HepG2 (cell line): ENCODE data around the gene SFXN5. TPM values are rescaled to one million over a fixed set of nuclear protein-coding genes. Genes with fewer than 3 reads are reported as not detected.

Source experiments
- ADNP ChIP-seq: sonication (generic); formaldehyde crosslinking; IDR thresholded peaks from 2 replicates; pipeline ENCODE4 v1.4.0; 2020; ENCODE audit warnings: missing genetic modification reagents
- AGO1 ChIP-seq: fragments of 200-400 bp; formaldehyde crosslinking; IDR thresholded peaks from 2 replicates; pipeline ENCODE4 v1.6.1; 2017; ENCODE audit warnings: mild to moderate bottlenecking, low read depth, low read length, moderate library complexity; ENCODE audit not compliant: poor library complexity, severe bottlenecking
- ATF7 ChIP-seq, 2 experiments: fragments of 450-650 bp in 1 of 2; sonication (generic) in 1 of 2; formaldehyde crosslinking in 1 of 2; IDR thresholded peaks; 2 replicates each; pipeline versions ENCODE4 v1.4.0 to v1.6.1; 2016 to 2020; ENCODE audit warnings: antibody characterized with exemption in 1 of 2, mild to moderate bottlenecking in 1 of 2, missing genetic modification reagents in 1 of 2
- CAMTA2 ChIP-seq: sonication (generic); formaldehyde crosslinking; IDR thresholded peaks from 2 replicates; pipeline ENCODE4 v1.4.0; 2020; ENCODE audit warnings: mild to moderate bottlenecking, missing genetic modification reagents, borderline replicate concordance
- DNMT1 ChIP-seq: sonication (generic); formaldehyde crosslinking; IDR thresholded peaks from 2 replicates; pipeline ENCODE4 v1.5.1; 2020; ENCODE audit warnings: mild to moderate bottlenecking, missing genetic modification reagents
- EZH2 ChIP-seq: conservative IDR thresholded peaks from 2 replicates; pipeline ENCODE4 v1.6.1; 2012; ENCODE audit warnings: mild to moderate bottlenecking, low read depth, low read length, moderate library complexity
- FOSL1 ChIP-seq: sonication (generic); formaldehyde crosslinking; IDR thresholded peaks from 2 replicates; pipeline ENCODE4 v1.9.0; 2021; ENCODE audit warnings: missing genetic modification reagents, borderline replicate concordance
- MBNL3 ChIP-seq: fragments of 250-450 bp; sonication (Bioruptor Pico); conservative IDR thresholded peaks from 2 replicates; pipeline ENCODE4 v1.8.0; 2022; ENCODE audit warnings: mild to moderate bottlenecking, inconsistent platforms
- PLRG1 ChIP-seq: fragments of 450-650 bp; conservative IDR thresholded peaks from 2 replicates; pipeline ENCODE4 v1.6.1; 2016
- RORA ChIP-seq: sonication (generic); formaldehyde crosslinking; IDR thresholded peaks from 2 replicates; pipeline ENCODE4 v1.5.0; 2020; ENCODE audit warnings: mild to moderate bottlenecking, missing genetic modification reagents, moderate library complexity
- SALL1 ChIP-seq: sonication (generic); formaldehyde crosslinking; IDR thresholded peaks from 2 replicates; pipeline ENCODE4 v1.8.0; 2022; ENCODE audit warnings: mild to moderate bottlenecking, missing genetic modification reagents
- SRSF4 ChIP-seq: fragments of 200-400 bp; formaldehyde crosslinking; IDR thresholded peaks from one replicate; pipeline ENCODE4 v1.6.1; 2018; ENCODE audit warnings: mild to moderate bottlenecking, low read depth, low read length, moderate library complexity; ENCODE audit not compliant: poor library complexity, severe bottlenecking
- SRSF9 ChIP-seq: fragments of 200-400 bp; formaldehyde crosslinking; IDR thresholded peaks from 2 replicates; pipeline ENCODE4 v1.6.1; 2018; ENCODE audit warnings: borderline replicate concordance, mild to moderate bottlenecking, low read depth, low read length; ENCODE audit not compliant: insufficient read depth, poor library complexity, severe bottlenecking
- ZNF230 ChIP-seq: sonication (generic); formaldehyde crosslinking; IDR thresholded peaks from 2 replicates; pipeline ENCODE4 v1.4.0; 2020; ENCODE audit warnings: mild to moderate bottlenecking, missing genetic modification reagents
- ZNF431 ChIP-seq: sonication (generic); formaldehyde crosslinking; IDR thresholded peaks from 2 replicates; pipeline ENCODE4 v1.9.0; 2022; ENCODE audit warnings: missing genetic modification reagents, low read depth, mild to moderate bottlenecking, borderline replicate concordance
- ZNF660 ChIP-seq: sonication (generic); formaldehyde crosslinking; IDR thresholded peaks from 2 replicates; pipeline ENCODE4 v1.5.1; 2020; ENCODE audit warnings: mild to moderate bottlenecking, low read depth, missing genetic modification reagents, borderline replicate concordance
- ZNF678 ChIP-seq: sonication (generic); formaldehyde crosslinking; IDR thresholded peaks from 2 replicates; pipeline ENCODE4 v1.4.0; 2020; ENCODE audit warnings: mild to moderate bottlenecking, missing genetic modification reagents
- polyA plus RNA-seq, 8 experiments: library from polyadenylated mRNA; depleted of rRNA in 3 of 8; stranded (reverse) in 7 of 8; unstranded in 1 of 8; fragments of >200 nt; fragmentation: Illumina TruSeq in 4 of 8; extraction: Trizol in 4 of 8; gene quantifications; 2 replicates each; pipeline versions ENCODE4 v1.2.1 to v1.2.3, GENCODE V29; 2011 to 2016; ENCODE audit warnings: low read depth in 4 of 8, missing spikeins in 1 of 8, mixed read lengths in 1 of 8; ENCODE audit not compliant: insufficient read depth in 1 of 8
- total RNA-seq, 5 experiments: library from RNA; depleted of rRNA; stranded (reverse); fragments of >200 nt; fragmentation: Illumina TruSeq; extraction: Trizol; gene quantifications; 2 replicates each; pipeline ENCODE4 v1.2.3, GENCODE V29; 2016; ENCODE audit warnings: low read depth in 1 of 5
- TF ChIP-seq, protein P1 (sequence below): sonication (generic); formaldehyde crosslinking; IDR thresholded peaks from 2 replicates; pipeline ENCODE4 v1.5.0; 2020; ENCODE audit warnings: mild to moderate bottlenecking, missing genetic modification reagents, moderate library complexity
- TF ChIP-seq, protein P2 (sequence below): sonication (generic); formaldehyde crosslinking; IDR thresholded peaks from 2 replicates; pipeline ENCODE4 v1.8.1; 2023; ENCODE audit warnings: mild to moderate bottlenecking, missing genetic modification reagents, borderline replicate concordance
- TF ChIP-seq, protein P3 (sequence below), 2 experiments: IDR thresholded peaks; 2 replicates each; pipeline ENCODE4 v1.6.1; 2011 to 2012; ENCODE audit warnings: low read length in 2 of 2, borderline replicate concordance in 1 of 2, low read depth in 1 of 2, mild to moderate bottlenecking in 1 of 2, moderate library complexity in 1 of 2
- TF ChIP-seq, protein P4 (sequence below): sonication (generic); formaldehyde crosslinking; IDR thresholded peaks from 2 replicates; pipeline ENCODE4 v1.4.0; 2020; ENCODE audit warnings: low read depth, mild to moderate bottlenecking, missing genetic modification reagents
- TF ChIP-seq, protein P5 (sequence below): sonication (generic); formaldehyde crosslinking; conservative IDR thresholded peaks from 2 replicates; pipeline ENCODE4 v1.4.0; 2020; ENCODE audit warnings: missing genetic modification reagents

Gene SFXN5
- total and polyA plus RNA-seq, 2 of the 13 experiments (the other 11 are each of a cell fraction or from before 2014, with no cell fraction given), result 34.9 to 37.4 TPM

DNA sequence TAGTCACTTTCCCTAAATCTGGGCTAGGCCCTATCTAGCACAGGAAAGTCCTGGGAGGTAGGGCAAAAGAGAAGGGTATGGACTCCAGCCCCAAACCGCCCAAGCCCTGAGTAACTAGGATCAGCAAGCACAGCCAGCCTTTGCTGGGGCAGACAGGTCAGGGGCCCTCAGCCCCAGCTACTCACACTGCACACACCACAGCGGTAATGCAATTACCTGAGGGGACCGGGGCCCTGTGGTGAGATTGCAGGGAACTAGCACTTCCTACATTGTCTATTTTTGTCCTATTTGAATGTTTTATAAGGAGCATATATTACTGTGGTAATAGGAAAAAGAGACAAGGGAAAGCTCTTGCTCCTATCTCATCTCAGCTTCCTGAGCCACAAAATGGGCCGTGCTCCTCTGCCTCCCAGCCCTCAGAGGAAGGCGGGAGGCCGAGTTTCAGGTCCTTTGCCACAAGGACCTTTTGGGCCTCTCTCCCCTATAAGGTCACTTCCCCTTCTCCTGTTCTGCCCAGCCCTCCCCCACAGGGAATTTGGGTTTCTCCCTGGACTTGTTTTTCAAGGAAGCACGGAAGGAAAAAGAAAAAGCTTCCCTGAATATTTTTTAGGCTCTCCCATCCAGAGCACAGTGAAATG, 20.8 kb upstream of the SFXN5 start (continued):
- TF ChIP-seq, protein P1, sequence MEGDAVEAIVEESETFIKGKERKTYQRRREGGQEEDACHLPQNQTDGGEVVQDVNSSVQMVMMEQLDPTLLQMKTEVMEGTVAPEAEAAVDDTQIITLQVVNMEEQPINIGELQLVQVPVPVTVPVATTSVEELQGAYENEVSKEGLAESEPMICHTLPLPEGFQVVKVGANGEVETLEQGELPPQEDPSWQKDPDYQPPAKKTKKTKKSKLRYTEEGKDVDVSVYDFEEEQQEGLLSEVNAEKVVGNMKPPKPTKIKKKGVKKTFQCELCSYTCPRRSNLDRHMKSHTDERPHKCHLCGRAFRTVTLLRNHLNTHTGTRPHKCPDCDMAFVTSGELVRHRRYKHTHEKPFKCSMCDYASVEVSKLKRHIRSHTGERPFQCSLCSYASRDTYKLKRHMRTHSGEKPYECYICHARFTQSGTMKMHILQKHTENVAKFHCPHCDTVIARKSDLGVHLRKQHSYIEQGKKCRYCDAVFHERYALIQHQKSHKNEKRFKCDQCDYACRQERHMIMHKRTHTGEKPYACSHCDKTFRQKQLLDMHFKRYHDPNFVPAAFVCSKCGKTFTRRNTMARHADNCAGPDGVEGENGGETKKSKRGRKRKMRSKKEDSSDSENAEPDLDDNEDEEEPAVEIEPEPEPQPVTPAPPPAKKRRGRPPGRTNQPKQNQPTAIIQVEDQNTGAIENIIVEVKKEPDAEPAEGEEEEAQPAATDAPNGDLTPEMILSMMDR (CRISPR knock-in tag), result no peak
- no peak for TF ChIP-seq FOSL1
- TF ChIP-seq, protein P2, sequence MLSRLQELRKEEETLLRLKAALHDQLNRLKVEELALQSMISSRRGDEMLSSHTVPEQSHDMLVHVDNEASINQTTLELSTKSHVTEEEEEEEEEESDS (CRISPR knock-in tag), result no peak
- TF ChIP-seq DNMT1 (CRISPR knock-in tag), result no peak
- TF ChIP-seq ADNP (CRISPR knock-in tag), result no peak
- no peak for TF ChIP-seq PLRG1
- TF ChIP-seq EZH2, result no peak
- TF ChIP-seq, protein P3, sequence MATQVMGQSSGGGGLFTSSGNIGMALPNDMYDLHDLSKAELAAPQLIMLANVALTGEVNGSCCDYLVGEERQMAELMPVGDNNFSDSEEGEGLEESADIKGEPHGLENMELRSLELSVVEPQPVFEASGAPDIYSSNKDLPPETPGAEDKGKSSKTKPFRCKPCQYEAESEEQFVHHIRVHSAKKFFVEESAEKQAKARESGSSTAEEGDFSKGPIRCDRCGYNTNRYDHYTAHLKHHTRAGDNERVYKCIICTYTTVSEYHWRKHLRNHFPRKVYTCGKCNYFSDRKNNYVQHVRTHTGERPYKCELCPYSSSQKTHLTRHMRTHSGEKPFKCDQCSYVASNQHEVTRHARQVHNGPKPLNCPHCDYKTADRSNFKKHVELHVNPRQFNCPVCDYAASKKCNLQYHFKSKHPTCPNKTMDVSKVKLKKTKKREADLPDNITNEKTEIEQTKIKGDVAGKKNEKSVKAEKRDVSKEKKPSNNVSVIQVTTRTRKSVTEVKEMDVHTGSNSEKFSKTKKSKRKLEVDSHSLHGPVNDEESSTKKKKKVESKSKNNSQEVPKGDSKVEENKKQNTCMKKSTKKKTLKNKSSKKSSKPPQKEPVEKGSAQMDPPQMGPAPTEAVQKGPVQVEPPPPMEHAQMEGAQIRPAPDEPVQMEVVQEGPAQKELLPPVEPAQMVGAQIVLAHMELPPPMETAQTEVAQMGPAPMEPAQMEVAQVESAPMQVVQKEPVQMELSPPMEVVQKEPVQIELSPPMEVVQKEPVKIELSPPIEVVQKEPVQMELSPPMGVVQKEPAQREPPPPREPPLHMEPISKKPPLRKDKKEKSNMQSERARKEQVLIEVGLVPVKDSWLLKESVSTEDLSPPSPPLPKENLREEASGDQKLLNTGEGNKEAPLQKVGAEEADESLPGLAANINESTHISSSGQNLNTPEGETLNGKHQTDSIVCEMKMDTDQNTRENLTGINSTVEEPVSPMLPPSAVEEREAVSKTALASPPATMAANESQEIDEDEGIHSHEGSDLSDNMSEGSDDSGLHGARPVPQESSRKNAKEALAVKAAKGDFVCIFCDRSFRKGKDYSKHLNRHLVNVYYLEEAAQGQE (IDR thresholded peaks at IDR 0.05; ENCODE audit: borderline replicate concordance in 1 of 2, low read depth in 1 of 2, low read length in 2 of 2), result no peak
- no peak for TF ChIP-seq CAMTA2 (CRISPR knock-in tag)
- no peak for TF ChIP-seq ZNF230
- no peak for TF ChIP-seq ZNF678 (CRISPR knock-in tag)
- no peak for TF ChIP-seq SRSF4
- TF ChIP-seq SRSF9, result no peak
- TF ChIP-seq ZNF660 (CRISPR knock-in tag), result no peak
- TF ChIP-seq SALL1 (CRISPR knock-in tag), result peak; percentile 42; the same call in 1 of the 2 replicates
- TF ChIP-seq, protein P4, sequence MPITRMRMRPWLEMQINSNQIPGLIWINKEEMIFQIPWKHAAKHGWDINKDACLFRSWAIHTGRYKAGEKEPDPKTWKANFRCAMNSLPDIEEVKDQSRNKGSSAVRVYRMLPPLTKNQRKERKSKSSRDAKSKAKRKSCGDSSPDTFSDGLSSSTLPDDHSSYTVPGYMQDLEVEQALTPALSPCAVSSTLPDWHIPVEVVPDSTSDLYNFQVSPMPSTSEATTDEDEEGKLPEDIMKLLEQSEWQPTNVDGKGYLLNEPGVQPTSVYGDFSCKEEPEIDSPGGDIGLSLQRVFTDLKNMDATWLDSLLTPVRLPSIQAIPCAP (CRISPR knock-in tag), result no peak
- TF ChIP-seq ATF7 (IDR thresholded peaks at IDR 0.05), result no peak
- no peak for TF ChIP-seq ATF7 (CRISPR knock-in tag; IDR thresholded peaks at IDR 0.05)
- no peak for TF ChIP-seq ZNF431 (CRISPR knock-in tag)
- no peak for TF ChIP-seq MBNL3
- no peak for TF ChIP-seq AGO1
- TF ChIP-seq, protein P5, sequence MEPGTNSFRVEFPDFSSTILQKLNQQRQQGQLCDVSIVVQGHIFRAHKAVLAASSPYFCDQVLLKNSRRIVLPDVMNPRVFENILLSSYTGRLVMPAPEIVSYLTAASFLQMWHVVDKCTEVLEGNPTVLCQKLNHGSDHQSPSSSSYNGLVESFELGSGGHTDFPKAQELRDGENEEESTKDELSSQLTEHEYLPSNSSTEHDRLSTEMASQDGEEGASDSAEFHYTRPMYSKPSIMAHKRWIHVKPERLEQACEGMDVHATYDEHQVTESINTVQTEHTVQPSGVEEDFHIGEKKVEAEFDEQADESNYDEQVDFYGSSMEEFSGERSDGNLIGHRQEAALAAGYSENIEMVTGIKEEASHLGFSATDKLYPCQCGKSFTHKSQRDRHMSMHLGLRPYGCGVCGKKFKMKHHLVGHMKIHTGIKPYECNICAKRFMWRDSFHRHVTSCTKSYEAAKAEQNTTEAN (CRISPR knock-in tag), result no peak
- no peak for TF ChIP-seq RORA
